ENCODE measurements around the gene PFKFB1. TPM values are rescaled to one million over a fixed set of nuclear protein-coding genes. Genes with fewer than 3 reads are reported as not detected.

Gene PFKFB1
- total RNA-seq (2016; rRNA removed; fragmentation: Illumina TruSeq; extraction: Trizol), result 1.5 and 1.7 TPM in 2 replicates
- 1.3 and 1.7 TPM in 2 replicates for total RNA-seq (2016; cell fraction: cytosol; rRNA removed; fragmentation: Illumina TruSeq; extraction: Trizol; ENCODE audit: low read depth)
- total RNA-seq (2016; cell fraction: insoluble cytoplasmic fraction; rRNA removed; fragmentation: Illumina TruSeq; extraction: Trizol), result 1.5 and 1.6 TPM in 2 replicates
- 1.1 and 1.4 TPM in 2 replicates for total RNA-seq (2016; cell fraction: membrane; rRNA removed; fragmentation: Illumina TruSeq; extraction: Trizol)
- total RNA-seq (2016; cell fraction: nucleus; rRNA removed; fragmentation: Illumina TruSeq; extraction: Trizol), result 2.6 and 3.1 TPM in 2 replicates
- polyA plus RNA-seq (2011; rRNA removed), result 2.9 and 3.8 TPM in 2 replicates
- polyA plus RNA-seq (2011; cell fraction: cytosol; rRNA removed), result 1.3 and 2.3 TPM in 2 replicates
- 5.8 and 10.5 TPM in 2 replicates for polyA plus RNA-seq (2011; cell fraction: nucleus; rRNA removed)
- 1.7 and 3.6 TPM in 2 replicates for polyA plus RNA-seq (2012)
- 0.21 TPM in 1 of 2 replicates, not detected in the other for polyA plus RNA-seq (2016; cell fraction: cytosol; fragmentation: Illumina TruSeq; extraction: Trizol; ENCODE audit: low read depth)
- polyA plus RNA-seq (2016; cell fraction: insoluble cytoplasmic fraction; fragmentation: Illumina TruSeq; extraction: Trizol; ENCODE audit: low read depth), result 1.5 and 1.6 TPM in 2 replicates
- polyA plus RNA-seq (2016; cell fraction: membrane; fragmentation: Illumina TruSeq; extraction: Trizol; ENCODE audit: low read depth), result 0.22 and 0.62 TPM in 2 replicates
- 6.1 and 6.2 TPM in 2 replicates for polyA plus RNA-seq (2016; cell fraction: nucleus; fragmentation: Illumina TruSeq; extraction: Trizol; ENCODE audit: insufficient read depth, low read depth)
- polyA minus RNA-seq (2011; rRNA and poly(A)+ RNA removed; ENCODE audit: low replicate concordance), result 2.2 TPM in 1 of 2 replicates, not detected in the other
- polyA minus RNA-seq (2011; cell fraction: cytosol; rRNA and poly(A)+ RNA removed), result 0.70 and 1.7 TPM in 2 replicates
- 4.2 and 6.3 TPM in 2 replicates for polyA minus RNA-seq (2011; cell fraction: nucleus; rRNA and poly(A)+ RNA removed)
- percentile 48 among the genes with signal in this experiment for Bru-seq, nascent RNA
- BruChase-seq, experiment 1, labeled RNA remaining after a 6-hour chase, result percentile 54 among the genes with signal in this experiment
- percentile 61 among the genes with signal in this experiment for BruChase-seq, experiment 2, labeled RNA remaining after a 2-hour chase
- long read RNA-seq, experiment 1, partial matches to known transcripts, result 0 of 1 reads
- long read RNA-seq, experiment 1, other reads (novel, unspliced or antisense), result 1 of 1 reads
- long read RNA-seq, experiment 2, partial matches to known transcripts, result 0 of 1 reads
- long read RNA-seq, experiment 2, other reads (novel, unspliced or antisense), result 1 of 1 reads

GRCh38 chrX:54994099-54994498 lies at the start of gene PFKFB1:
Gene PFKFB1 (minus strand): TSS chrX:54994188. CDS start chrX:54994007, 181 bp downstream.
- Histone ChIP-seq H3K27ac (ENCODE audit: extremely low read length, insufficient read depth, low read length) (peak within 1 kb of the TSS; percentile 70), H3K9ac (ENCODE audit: insufficient read depth, low read depth, low read length) (peak within 1 kb of the TSS; percentile 44), H3K4me3 (replicated peaks in 1 of 3; ENCODE audit: insufficient read depth in 1 of 3, low read depth in 2 of 3, low read length in 3 of 3) (peak within 1 kb of the TSS; percentile 34 to 62 (median 45); a peak in 5 of 6 replicates), H3K27me3 (ENCODE audit: control insufficient read depth in 1 of 2, insufficient read depth in 2 of 2, low read length in 2 of 2) (no peaks in the 10 kb centered on the region), H3K4me1 (ENCODE audit: insufficient read depth, low read length) (peaks cover 59% of the 10 kb centered on the region), H3K79me2 (ENCODE audit: insufficient read depth, low read length) (no peaks in the 10 kb centered on the region), H3K9me3 (ENCODE audit: low read length) (no peaks in the 10 kb centered on the region), H3K4me2 (ENCODE audit: low read depth, low read length) (peak within 1 kb of the TSS; percentile 84), H2AFZ (ENCODE audit: low read length) (peak within 1 kb of the TSS; percentile 27), H4K20me1 (ENCODE audit: insufficient read depth, low read length) (no peaks in the 10 kb centered on the region), H3K36me3 (replicated peaks in 1 of 2; ENCODE audit: control insufficient read depth in 1 of 2, insufficient read depth in 2 of 2, low read length in 2 of 2) (no peaks in the 10 kb centered on the region)
- ChIA-PET CTCF (ENCODE audit: low intra/inter-chr PET ratio, low total read pairs) (no interaction called here), POLR2A (interaction anchor here (1.5 to 2.1 kb wide), 2 partner anchors 10 to 13 kb away, joined by 4 to 16 read pairs; no protein-coding TSS in a partner anchor)
- no TSS peak for BruUV-seq (replicated peaks)
- DNase-seq (ENCODE audit: low spot score) (peak; percentile 61), ATAC-seq (peak; percentile 97), FAIRE-seq (peak; percentile 97)
- intact Hi-C loops (cut with micrococcal nuclease; ENCODE audit: unreplicated experiment), result loop anchor here (2.0 kb wide), 1 partner anchor 73 kb away; the partner anchor contains the start of gene TRO
- WGBS (ENCODE audit: low lambda C conversion rate), result 0% methylated on average over 2 of the region's 2 CpGs
- in situ Hi-C loops (cut with HindIII; ENCODE audit: extremely low pct_ligation_motif_present, low pct_unique_long_range_greater_than_20kb), result no loop called here
- TF ChIP-seq FOXA3 (CRISPR knock-in tag; IDR thresholded peaks at IDR 0.05) (peak; percentile 75), MXD4 (CRISPR knock-in tag; IDR thresholded peaks at IDR 0.05) (no peak), TFE3 (CRISPR knock-in tag; IDR thresholded peaks at IDR 0.05) (no peak), ELK4 (CRISPR knock-in tag; IDR thresholded peaks at IDR 0.05; ENCODE audit: borderline replicate concordance) (no peak), ZNF713 (CRISPR knock-in tag; IDR thresholded peaks at IDR 0.05) (no peak), POLR2A (IDR thresholded peaks at IDR 0.05; ENCODE audit: insufficient read depth in 1 of 2, low read depth in 2 of 2, low read length in 2 of 2) (peak in 1 of 2 experiments; percentile 35; a peak in 1 of 4 replicates), ZNF280B (CRISPR knock-in tag; IDR thresholded peaks at IDR 0.05; ENCODE audit: borderline replicate concordance) (no peak), MTF2 (CRISPR knock-in tag; IDR thresholded peaks at IDR 0.05; ENCODE audit: borderline replicate concordance) (no peak), ZNF549 (CRISPR knock-in tag; IDR thresholded peaks at IDR 0.05) (no peak), BHLHE40 (IDR thresholded peaks at IDR 0.05; ENCODE audit: low read length) (no peak), MTF1 (CRISPR knock-in tag; IDR thresholded peaks at IDR 0.05) (no peak), GABPB1 (CRISPR knock-in tag; IDR thresholded peaks at IDR 0.05) (no peak), CERS6 (CRISPR knock-in tag; IDR thresholded peaks at IDR 0.05) (no peak), ZSCAN21 (CRISPR knock-in tag; IDR thresholded peaks at IDR 0.05; ENCODE audit: borderline replicate concordance) (no peak), CENPX (CRISPR knock-in tag; IDR thresholded peaks at IDR 0.05) (no peak)

Measured in HepG2 (cell line).